H1 (cell line): ENCODE results near the gene CHST11. TPM values are rescaled to one million over a fixed set of nuclear protein-coding genes. Genes with fewer than 3 reads are reported as not detected.

Experiments
- CTCF ChIA-PET: fragments of 300-600 bp; sonication (Branson Sonifier 250); formaldehyde crosslinking; loops from one replicate; lab custom pipeline; 2021; ENCODE audit not compliant: partially characterized antibody; lab: Charles Lee
- POLR2A ChIA-PET: fragments of 300-600 bp; sonication (Branson Sonifier 250); formaldehyde crosslinking; loops from one replicate; lab custom pipeline; 2021; ENCODE audit warnings: inconsistent platforms; ENCODE audit not compliant: partially characterized antibody; lab: Charles Lee
- DNase-seq, 2 experiments: peaks; one replicate each; pipeline versions ENCODE4 v3.0.0 to v3.0.0-alpha.2; 2010 to 2022; ENCODE audit warnings: low spot score in 2 of 2, low read depth in 1 of 2, mixed read lengths in 1 of 2
- FAIRE-seq: peaks from 2 replicates; lab custom pipeline; 2011; peaks lifted over from hg19 to GRCh38; lab: Jason Lieb, UNC
- H2AFZ ChIP-seq: 2 replicates; pipeline ENCODE4 v1.8.1; 2012; ENCODE audit warnings: low read length, inconsistent platforms
- H2AK5ac ChIP-seq: 2 replicates; pipeline ENCODE4 v1.6.1; 2013; ENCODE audit warnings: low read depth, low read length
- H2BK120ac ChIP-seq: replicated peaks from 2 replicates; pipeline ENCODE3; 2013; ENCODE audit warnings: low read depth, low read length, inconsistent platforms
- H2BK12ac ChIP-seq: 2 replicates; pipeline ENCODE4 v1.6.1; 2013; ENCODE audit warnings: low read depth, low read length
- H2BK15ac ChIP-seq: 2 replicates; pipeline ENCODE4 v1.6.1; 2013; ENCODE audit warnings: low read length
- H2BK20ac ChIP-seq: 2 replicates; pipeline ENCODE4 v1.6.1; 2013; ENCODE audit warnings: low read length
- H2BK5ac ChIP-seq: 2 replicates; pipeline ENCODE4 v1.6.1; 2013; ENCODE audit warnings: low read depth, low read length
- H3K14ac ChIP-seq: 2 replicates; pipeline ENCODE4 v1.6.1; 2013; ENCODE audit warnings: inconsistent platforms; ENCODE audit not compliant: insufficient read length
- H3K18ac ChIP-seq: 2 replicates; pipeline ENCODE4 v1.6.1; 2013; ENCODE audit warnings: low read length; ENCODE audit errors: extremely low read depth
- H3K23ac ChIP-seq: 2 replicates; pipeline ENCODE4 v1.6.1; 2013; ENCODE audit warnings: inconsistent platforms; ENCODE audit not compliant: insufficient read length
- H3K23me2 ChIP-seq: 2 replicates; pipeline ENCODE4 v1.6.1; 2013; ENCODE audit warnings: low read depth, low read length
- H3K27ac ChIP-seq: 2 replicates; pipeline ENCODE4 v1.6.1; 2011; ENCODE audit warnings: low read depth, low read length, inconsistent platforms
- H3K27me3 ChIP-seq, 4 experiments: replicated peaks in 1 of 4; 1 replicate in 1 of 4; 2 replicates in 3 of 4; pipeline versions ENCODE4 v1.6.1 to v1.8.1; 2011 to 2013; ENCODE audit warnings: low read length in 3 of 4, mild to moderate bottlenecking in 3 of 4, inconsistent platforms in 2 of 4, mixed read lengths in 2 of 4, moderate library complexity in 1 of 4; ENCODE audit not compliant: control insufficient read depth in 3 of 4, insufficient read depth in 3 of 4; ENCODE audit errors: extremely low read depth in 1 of 4
- H3K36me3 ChIP-seq, 4 experiments: 2 replicates each; pipeline versions ENCODE4 v1.6.1 to v1.8.1; 2011 to 2013; ENCODE audit warnings: mild to moderate bottlenecking in 4 of 4, low read length in 3 of 4, moderate library complexity in 2 of 4, control low read depth in 1 of 4, inconsistent platforms in 1 of 4; ENCODE audit not compliant: insufficient read depth in 4 of 4, control insufficient read depth in 2 of 4
- H3K4ac ChIP-seq: replicated peaks from 2 replicates; pipeline ENCODE3; 2013; ENCODE audit warnings: low read length, low read depth, mixed read lengths, inconsistent platforms; ENCODE audit not compliant: insufficient read length
- H3K4me1 ChIP-seq, 4 experiments: replicated peaks in 1 of 4; 1 replicate in 1 of 4; 2 replicates in 3 of 4; pipeline versions ENCODE4 v1.6.1 to v1.8.1; 2011 to 2013; ENCODE audit warnings: low read length in 3 of 4, inconsistent platforms in 2 of 4, mixed read lengths in 1 of 4; ENCODE audit not compliant: insufficient read depth in 4 of 4, control insufficient read depth in 3 of 4
- H3K4me2 ChIP-seq, 2 experiments: 2 replicates each; pipeline versions ENCODE4 v1.6.1 to v1.8.1; 2011 to 2013; ENCODE audit warnings: low read depth in 2 of 2, low read length in 2 of 2, control low read depth in 1 of 2, inconsistent platforms in 1 of 2, mild to moderate bottlenecking in 1 of 2; ENCODE audit not compliant: insufficient read depth in 1 of 2
- H3K4me3 ChIP-seq, 4 experiments: fragments of 200-600, 300-600 bp in 1 of 4; sonication (generic), shearing (Covaris generic), sonication (Bioruptor Twin) in 1 of 4; 2 replicates each; pipeline versions ENCODE4 v1.5.1 to v1.8.1; 2011 to 2016; ENCODE audit warnings: low read length in 4 of 4, low read depth in 3 of 4, control low read depth in 2 of 4, inconsistent platforms in 2 of 4, mild to moderate bottlenecking in 2 of 4, mixed read lengths in 1 of 4, moderate library complexity in 1 of 4; ENCODE audit not compliant: insufficient read depth in 2 of 4; ENCODE audit errors: extremely low read depth in 1 of 4
- H3K56ac ChIP-seq: replicated peaks from 2 replicates; pipeline ENCODE3; 2013; ENCODE audit warnings: low read depth, mild to moderate bottlenecking, mixed read lengths, low read length, inconsistent platforms; ENCODE audit not compliant: insufficient read length
- H3K79me1 ChIP-seq: 2 replicates; pipeline ENCODE4 v1.6.1; 2013; ENCODE audit warnings: low read depth, low read length, control low read depth
- H3K79me2 ChIP-seq, 2 experiments: 2 replicates each; pipeline versions ENCODE4 v1.6.1 to v1.8.1; 2012 to 2013; ENCODE audit warnings: low read length in 2 of 2, mild to moderate bottlenecking in 2 of 2, inconsistent platforms in 1 of 2; ENCODE audit not compliant: insufficient read depth in 2 of 2, control insufficient read depth in 1 of 2
- H3K9ac ChIP-seq, 4 experiments: replicated peaks in 1 of 4; 1 replicate in 1 of 4; 2 replicates in 3 of 4; pipeline versions ENCODE4 v1.6.1 to v1.8.1; 2011 to 2013; ENCODE audit warnings: low read depth in 3 of 4, low read length in 3 of 4, control low read depth in 2 of 4, mild to moderate bottlenecking in 2 of 4, moderate library complexity in 2 of 4, inconsistent platforms in 1 of 4; ENCODE audit errors: extremely low read depth in 1 of 4
- H3K9me3 ChIP-seq, 2 experiments: 2 replicates each; pipeline versions ENCODE4 v1.6.1 to v1.8.1; 2012 to 2013; ENCODE audit warnings: mild to moderate bottlenecking in 2 of 2, moderate library complexity in 2 of 2, control low read depth in 1 of 2, inconsistent platforms in 1 of 2, low read depth in 1 of 2, low read length in 1 of 2, mixed read lengths in 1 of 2; ENCODE audit not compliant: insufficient read depth in 2 of 2
- H4K20me1 ChIP-seq, 2 experiments: replicated peaks in 1 of 2; 2 replicates each; pipeline versions ENCODE3 to v1.8.1; 2011 to 2013; ENCODE audit warnings: inconsistent platforms in 2 of 2, low read length in 2 of 2, mild to moderate bottlenecking in 1 of 2; ENCODE audit not compliant: insufficient read depth in 2 of 2, control insufficient read depth in 1 of 2
- H4K5ac ChIP-seq: 2 replicates; pipeline ENCODE4 v1.6.1; 2013; ENCODE audit warnings: low read length, low read depth, mixed read lengths, inconsistent platforms; ENCODE audit not compliant: insufficient read length
- H4K8ac ChIP-seq: 2 replicates; pipeline ENCODE4 v1.8.0; 2013; ENCODE audit warnings: mild to moderate bottlenecking, moderate library complexity, low read length, inconsistent platforms; ENCODE audit not compliant: insufficient read depth; ENCODE audit errors: extremely low read depth
- H4K91ac ChIP-seq: replicated peaks from 2 replicates; pipeline ENCODE3; 2013; ENCODE audit warnings: low read length, mixed read lengths, inconsistent platforms; ENCODE audit not compliant: insufficient read length
- BCL11A ChIP-seq, 2 experiments: IDR thresholded peaks; one replicate each; pipeline ENCODE4 v1.6.1; 2011; ENCODE audit warnings: low read depth in 2 of 2, low read length in 2 of 2, mild to moderate bottlenecking in 2 of 2
- CHD2 ChIP-seq: IDR thresholded peaks from 2 replicates; pipeline ENCODE4 v1.6.1; 2012; ENCODE audit warnings: low read length, improper control_type of control experiment
- CTBP2 ChIP-seq: IDR thresholded peaks from 2 replicates; pipeline ENCODE4 v1.7.0; 2011; ENCODE audit warnings: borderline replicate concordance, mild to moderate bottlenecking, moderate library complexity, mixed read lengths, low read length; ENCODE audit not compliant: insufficient read depth, insufficient read length
- EP300 ChIP-seq, 2 experiments: IDR thresholded peaks; 1 replicate in 1 of 2; 2 replicates in 1 of 2; pipeline ENCODE4 v1.6.1; 2011 to 2012; ENCODE audit warnings: low read depth in 2 of 2, low read length in 2 of 2, mild to moderate bottlenecking in 2 of 2, borderline replicate concordance in 1 of 2, inconsistent platforms in 1 of 2, moderate library complexity in 1 of 2
- GABPA ChIP-seq: IDR thresholded peaks from 2 replicates; pipeline ENCODE4 v1.6.1; 2011; ENCODE audit warnings: mild to moderate bottlenecking, low read length, moderate library complexity, borderline replicate concordance; ENCODE audit not compliant: insufficient read depth
- NANOG ChIP-seq: IDR thresholded peaks from 2 replicates; pipeline ENCODE4 v1.6.1; 2011; ENCODE audit warnings: low read length, low read depth, mild to moderate bottlenecking, inconsistent platforms; ENCODE audit not compliant: insufficient read depth, poor library complexity, severe bottlenecking
- PHF8 ChIP-seq: fragments of 200-600 bp; sonication (generic); conservative IDR thresholded peaks from 2 replicates; pipeline ENCODE4 v1.7.1; 2012; ENCODE audit warnings: low read depth, mild to moderate bottlenecking, inconsistent platforms, low read length, moderate library complexity
- RNF2 ChIP-seq: fragments of 200-900, 300-1000 bp; sonication (generic); IDR thresholded peaks from 2 replicates; pipeline ENCODE4 v1.7.1; 2016; ENCODE audit warnings: borderline replicate concordance, low read depth, mild to moderate bottlenecking, antibody characterized with exemption, low read length; ENCODE audit not compliant: poor library complexity, severe bottlenecking; ENCODE audit errors: missing control alignments
- YY1 ChIP-seq: IDR thresholded peaks from 2 replicates; pipeline ENCODE4 v1.6.1; 2011; ENCODE audit warnings: low read depth, mild to moderate bottlenecking, low read length
- WGBS, 2 experiments: shearing (Covaris generic) in 1 of 2; methylation state at CpG; one replicate each; pipeline versions ENCODE4 v1.1.6 to v1.1.7; 2013 to 2015; ENCODE audit warnings: low lambda C conversion rate in 2 of 2, mixed read lengths in 2 of 2, inconsistent platforms in 1 of 2, low coverage in 1 of 2, missing lambda C conversion rate in 1 of 2; ENCODE audit not compliant: insufficient replicate concordance in 2 of 2, insufficient coverage in 1 of 2, insufficient read length in 1 of 2; ENCODE audit errors: extremely low coverage in 1 of 2, missing lambda C conversion rate in 1 of 2; 5-methylcytosine and 5-hydroxymethylcytosine counted together
- polyA plus RNA-seq, 7 experiments: library from polyadenylated mRNA; depleted of rRNA in 3 of 7; stranded (reverse) in 5 of 7; unstranded in 2 of 7; fragments of >200 nt in 5 of 7; fragments of 200-250 nt in 2 of 7; gene quantifications; 1 replicate in 5 of 7; 2 replicates in 1 of 7; 4 replicates in 1 of 7; pipeline versions ENCODE4 v1.2.1 to v1.2.3, GENCODE V29; 2011 to 2013; ENCODE audit warnings: missing spikeins in 2 of 7, mixed read lengths in 2 of 7
- total RNA-seq: library from RNA; stranded (reverse); fragmentation: NEBNext Ultra II Directional; extraction: Animal tissue kit (Norgen Biotek cat#: 25700); gene quantifications from 2 replicates; pipeline ENCODE4 v1.2.1, GENCODE V29; 2021
- TF ChIP-seq, protein P1 (sequence below), 3 experiments: IDR thresholded peaks; 1 replicate in 2 of 3; 2 replicates in 1 of 3; pipeline versions ENCODE4 v1.5.1 to v1.6.1; 2011; ENCODE audit warnings: low read length in 3 of 3, mild to moderate bottlenecking in 3 of 3, inconsistent platforms in 2 of 3, low read depth in 1 of 3, moderate library complexity in 1 of 3; ENCODE audit not compliant: insufficient read depth in 1 of 3; ENCODE audit errors: control extremely low read depth in 1 of 3

The CHST11 gene
- total and polyA plus RNA-seq, 2 of the 8 experiments (the other 6 are each of a cell fraction or from before 2014, with no cell fraction given) = 14.4 to 20.8 TPM

- TF ChIP-seq YY1 (no peak), CTBP2 (no peak), GABPA (no peak), BCL11A (IDR thresholded peaks at IDR 0.05; ENCODE audit: low read depth in 2 of 2, low read length in 2 of 2) (no peak), NANOG (no peak), CHD2 (no peak), RNF2 (no peak), EP300 (IDR thresholded peaks at IDR 0.05; ENCODE audit: borderline replicate concordance in 1 of 2, low read depth in 2 of 2, low read length in 2 of 2) (no peak), PHF8 (no peak)
- TF ChIP-seq, protein P1, sequence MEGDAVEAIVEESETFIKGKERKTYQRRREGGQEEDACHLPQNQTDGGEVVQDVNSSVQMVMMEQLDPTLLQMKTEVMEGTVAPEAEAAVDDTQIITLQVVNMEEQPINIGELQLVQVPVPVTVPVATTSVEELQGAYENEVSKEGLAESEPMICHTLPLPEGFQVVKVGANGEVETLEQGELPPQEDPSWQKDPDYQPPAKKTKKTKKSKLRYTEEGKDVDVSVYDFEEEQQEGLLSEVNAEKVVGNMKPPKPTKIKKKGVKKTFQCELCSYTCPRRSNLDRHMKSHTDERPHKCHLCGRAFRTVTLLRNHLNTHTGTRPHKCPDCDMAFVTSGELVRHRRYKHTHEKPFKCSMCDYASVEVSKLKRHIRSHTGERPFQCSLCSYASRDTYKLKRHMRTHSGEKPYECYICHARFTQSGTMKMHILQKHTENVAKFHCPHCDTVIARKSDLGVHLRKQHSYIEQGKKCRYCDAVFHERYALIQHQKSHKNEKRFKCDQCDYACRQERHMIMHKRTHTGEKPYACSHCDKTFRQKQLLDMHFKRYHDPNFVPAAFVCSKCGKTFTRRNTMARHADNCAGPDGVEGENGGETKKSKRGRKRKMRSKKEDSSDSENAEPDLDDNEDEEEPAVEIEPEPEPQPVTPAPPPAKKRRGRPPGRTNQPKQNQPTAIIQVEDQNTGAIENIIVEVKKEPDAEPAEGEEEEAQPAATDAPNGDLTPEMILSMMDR (IDR thresholded peaks at IDR 0.05; ENCODE audit: control extremely low read depth in 1 of 3, insufficient read depth in 1 of 3, low read depth in 1 of 3, low read length in 3 of 3) = no peak
- CTCF ChIA-PET = interaction anchor here (0.8 to 1.2 kb wide), 3 partner anchors 13 to 160 kb away, joined by 3 read pairs; no protein-coding TSS in a partner anchor
- no peak overlapping the region for H4K5ac ChIP-seq
- H3K79me2 ChIP-seq = no peaks in the 10 kb centered on the region
- no peaks in the 10 kb centered on the region for H3K36me3 ChIP-seq
- H2BK15ac ChIP-seq = no peak overlapping the region
- H3K4me2 ChIP-seq = no peak overlapping the region
- no peaks in the 10 kb centered on the region for H3K79me1 ChIP-seq
- no peaks in the 10 kb centered on the region for H3K4me1 ChIP-seq
- no peak overlapping the region for H2AFZ ChIP-seq
- H3K14ac ChIP-seq = no peak overlapping the region
- peaks cover 0 to 9% of the 10 kb centered on the region in 2 experiments; a peak in 1 of 4 replicates for H3K9me3 ChIP-seq
- no peak overlapping the region for H3K23ac ChIP-seq
- no peak overlapping the region for H3K4me3 ChIP-seq
- no peak overlapping the region for H2BK12ac ChIP-seq
- no peak overlapping the region for H3K56ac ChIP-seq
- no peak for FAIRE-seq
- H3K27me3 ChIP-seq = no peaks in the 10 kb centered on the region
- no peak for DNase-seq
- no peaks in the 10 kb centered on the region for H4K20me1 ChIP-seq
- H2AK5ac ChIP-seq = no peak overlapping the region
- POLR2A ChIA-PET = no interaction called here
- H2BK5ac ChIP-seq = no peak overlapping the region
- H4K8ac ChIP-seq = 0 out of 2 replicates have a peak overlapping the region, but pooled peaks have one; percentile 0
- no peak overlapping the region for H3K4ac ChIP-seq
- no peaks in the 10 kb centered on the region for H3K23me2 ChIP-seq
- no peak overlapping the region for H3K9ac ChIP-seq
- no peak overlapping the region for H3K18ac ChIP-seq
- WGBS, 2 experiments = 73% methylated on average over 6 of the region's 6 CpGs; no CpG with 5 or more reads in 1 of the 2 experiments
- H2BK20ac ChIP-seq = no peak overlapping the region
- no peak overlapping the region for H2BK120ac ChIP-seq
- H4K91ac ChIP-seq = no peak overlapping the region
- H3K27ac ChIP-seq = no peak overlapping the region
Measured at GRCh38 chr12:104555648-104556047, 98.9 kb downstream of the CHST11 start.
